Measurements from ENCODE around the gene WDR20.
"Not testable (repeated sequence)": the region's sequence is repeated elsewhere in the genome, so short reads cannot be mapped to it uniquely, and the experiment has no call there.

Gene WDR20

GRCh38 chr14:102096569-102097188 is 43.0 kb upstream of the WDR20 start:
- peak; percentile 63 for DNase-seq (ENCODE audit: extremely low spot score)
- TF ChIP-seq CTCF (IDR thresholded peaks at IDR 0.05; ENCODE audit: control extremely low read depth, extremely low read depth, low read depth, missing control alignments) = peak; percentile 80
- ChIA-PET POLR2A (no interaction called here), CTCF (interaction anchor here (0.7 to 3.3 kb wide), 40 partner anchors 8 to 389 kb away, joined by 3 to 16 read pairs (median 4); partner anchors contain the start of gene DYNC1H1)

- CTCF ChIA-PET = interaction anchor here (0.8 to 3.3 kb wide), 23 partner anchors 8 to 390 kb away, joined by 3 to 16 read pairs (median 6); partner anchors contain the start of gene DYNC1H1
- no peak for DNase-seq (ENCODE audit: extremely low spot score)
- POLR2A ChIA-PET = no interaction called here
- no peak for TF ChIP-seq CTCF (IDR thresholded peaks at IDR 0.05; ENCODE audit: control extremely low read depth, extremely low read depth, low read depth, missing control alignments)
Measured at GRCh38 chr14:102097441-102098135, 42.1 kb upstream of the WDR20 start.

GRCh38 chr14:102103062-102103695 is 36.5 kb upstream of the WDR20 start:
- no peak for TF ChIP-seq CTCF (IDR thresholded peaks at IDR 0.05; ENCODE audit: control extremely low read depth, extremely low read depth, low read depth, missing control alignments)
- POLR2A ChIA-PET = no interaction called here
- CTCF ChIA-PET = interaction anchor here (1.5 kb wide), 1 partner anchor 10 kb away, joined by 4 read pairs; no protein-coding TSS in a partner anchor
- peak; percentile 32 for DNase-seq (ENCODE audit: extremely low spot score)

DNA sequence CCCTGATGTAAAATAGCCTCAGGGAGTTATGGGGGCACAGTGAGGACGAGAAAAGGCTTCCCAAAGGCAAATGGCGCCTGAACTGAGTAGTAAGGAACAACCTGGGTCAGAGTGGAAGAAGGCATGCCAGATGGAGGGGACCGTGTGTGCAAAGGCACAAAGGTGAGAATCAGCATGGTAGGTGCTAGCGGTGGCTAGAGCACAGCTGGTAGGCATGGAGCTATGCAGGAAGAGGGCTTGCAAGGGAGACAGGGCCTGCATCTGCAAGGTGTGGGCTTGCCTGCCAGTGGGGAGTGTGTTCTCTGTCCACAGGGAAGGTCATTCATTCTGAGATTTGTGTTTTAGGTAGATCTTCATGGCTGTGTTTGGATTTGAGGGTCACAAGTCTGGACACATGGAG is 34.3 kb upstream of the WDR20 start:
- ChIA-PET POLR2A (no interaction called here), CTCF (interaction anchor here (2.7 kb wide), 1 partner anchor 9 kb away, joined by 16 read pairs; no protein-coding TSS in a partner anchor)
- TF ChIP-seq CTCF (IDR thresholded peaks at IDR 0.05; ENCODE audit: control extremely low read depth, extremely low read depth, low read depth, missing control alignments) = no peak
- no peak for DNase-seq (ENCODE audit: extremely low spot score)

DNA sequence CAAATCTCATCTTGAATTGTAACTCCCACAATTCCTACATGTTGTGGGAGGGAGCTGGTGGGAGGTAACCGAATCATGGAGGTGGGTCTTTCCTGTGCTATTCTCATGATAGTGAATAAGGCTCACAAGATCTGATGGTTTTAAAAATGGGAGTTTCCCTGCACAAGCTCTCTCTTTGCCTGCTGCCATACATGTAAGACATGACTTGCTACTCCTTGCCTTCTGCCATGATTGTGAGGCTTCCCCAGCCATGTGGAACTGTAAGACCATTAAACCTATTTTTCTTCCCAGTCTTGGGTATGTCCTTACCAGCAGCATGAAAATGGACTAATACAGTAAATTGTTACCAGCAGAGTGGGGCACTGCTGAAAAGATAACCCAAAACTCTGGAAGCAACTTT is 30.4 kb upstream of the WDR20 start:
- POLR2A ChIA-PET = not testable (repeated sequence)
- CTCF ChIA-PET = interaction anchor here (0.6 to 0.9 kb wide), 2 partner anchors 23 to 172 kb away, joined by 3 read pairs; no protein-coding TSS in a partner anchor

DNA sequence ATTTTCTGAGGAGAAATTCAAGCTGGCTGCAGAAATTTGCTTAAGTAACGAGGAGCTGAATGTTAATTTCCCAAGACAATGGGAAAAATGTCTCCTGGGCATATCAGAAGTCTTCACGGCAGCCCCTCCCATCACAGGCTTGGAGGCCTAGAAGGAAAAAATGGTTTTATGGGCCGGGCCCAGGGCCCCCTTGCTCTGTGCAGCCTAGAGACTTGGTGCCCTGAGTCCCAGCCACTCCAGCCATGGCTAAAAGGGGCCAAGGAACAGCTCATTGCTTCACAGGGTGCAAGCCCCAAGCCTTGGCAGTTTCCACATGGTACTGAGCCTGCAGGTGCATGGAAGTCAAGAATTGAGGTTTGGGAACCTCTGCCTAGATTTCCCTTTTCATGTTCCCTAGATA is 28.6 kb upstream of the WDR20 start:
- DNase-seq (ENCODE audit: extremely low spot score) = no peak
- POLR2A ChIA-PET = no interaction called here
- no peak for TF ChIP-seq CTCF (IDR thresholded peaks at IDR 0.05; ENCODE audit: control extremely low read depth, extremely low read depth, low read depth, missing control alignments)
- CTCF ChIA-PET = interaction anchor here (1.3 to 1.8 kb wide), 3 partner anchors 12 to 28 kb away, joined by 3 to 6 read pairs (median 3); no protein-coding TSS in a partner anchor

More for the DNA sequence above, 30.4 kb upstream of the WDR20 start:
- DNase-seq (ENCODE audit: extremely low spot score) = not testable (repeated sequence)
